ENCODE results near the gene CAPZB.

The CAPZB gene

DNA sequence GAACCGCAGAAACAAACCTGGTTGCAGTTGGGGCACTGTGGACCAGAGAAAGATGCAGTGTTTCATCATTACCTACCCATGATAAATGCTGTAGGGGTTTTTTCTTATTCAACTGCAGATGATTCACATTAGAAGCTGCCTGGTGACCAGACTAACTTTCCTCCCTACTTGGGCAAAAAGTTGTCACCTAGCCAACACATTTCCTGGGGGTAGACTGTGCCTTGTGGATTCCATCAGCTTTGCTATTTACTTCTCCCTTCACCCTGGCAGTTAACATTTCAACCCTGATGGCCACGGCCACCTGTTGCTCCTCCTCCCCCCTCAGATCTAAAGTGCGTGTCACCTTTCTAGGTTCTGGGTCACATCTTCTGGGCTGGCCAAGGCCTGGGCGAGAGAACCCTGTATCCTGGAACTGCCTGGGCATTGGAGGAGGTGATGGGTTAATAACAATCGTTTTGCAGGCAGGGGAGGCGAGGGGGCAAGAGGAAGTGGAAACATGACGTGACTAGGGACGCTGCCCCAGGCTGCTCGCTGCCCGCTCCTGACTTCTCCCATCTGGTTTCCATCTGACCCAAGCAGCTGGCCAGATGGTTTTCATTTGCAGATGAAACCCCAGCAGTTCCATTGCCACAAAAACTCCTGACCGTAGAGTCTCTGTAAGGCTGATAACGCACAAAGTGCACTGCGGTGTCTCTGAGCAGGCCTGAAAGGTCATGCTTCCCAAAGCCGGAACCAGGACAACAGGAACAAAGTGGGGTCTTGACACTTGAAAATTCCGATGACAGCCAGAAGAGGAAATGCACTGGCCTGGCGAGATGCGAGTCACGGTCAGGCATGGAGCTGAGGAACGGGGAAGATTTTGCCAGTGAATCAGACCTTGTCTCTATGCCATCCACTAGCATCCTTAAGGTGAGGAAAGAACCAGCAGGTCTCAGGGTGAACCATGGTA, 36.6 kb downstream of the CAPZB start:
- DNase-seq = no peak
- TF ChIP-seq, protein P1, sequence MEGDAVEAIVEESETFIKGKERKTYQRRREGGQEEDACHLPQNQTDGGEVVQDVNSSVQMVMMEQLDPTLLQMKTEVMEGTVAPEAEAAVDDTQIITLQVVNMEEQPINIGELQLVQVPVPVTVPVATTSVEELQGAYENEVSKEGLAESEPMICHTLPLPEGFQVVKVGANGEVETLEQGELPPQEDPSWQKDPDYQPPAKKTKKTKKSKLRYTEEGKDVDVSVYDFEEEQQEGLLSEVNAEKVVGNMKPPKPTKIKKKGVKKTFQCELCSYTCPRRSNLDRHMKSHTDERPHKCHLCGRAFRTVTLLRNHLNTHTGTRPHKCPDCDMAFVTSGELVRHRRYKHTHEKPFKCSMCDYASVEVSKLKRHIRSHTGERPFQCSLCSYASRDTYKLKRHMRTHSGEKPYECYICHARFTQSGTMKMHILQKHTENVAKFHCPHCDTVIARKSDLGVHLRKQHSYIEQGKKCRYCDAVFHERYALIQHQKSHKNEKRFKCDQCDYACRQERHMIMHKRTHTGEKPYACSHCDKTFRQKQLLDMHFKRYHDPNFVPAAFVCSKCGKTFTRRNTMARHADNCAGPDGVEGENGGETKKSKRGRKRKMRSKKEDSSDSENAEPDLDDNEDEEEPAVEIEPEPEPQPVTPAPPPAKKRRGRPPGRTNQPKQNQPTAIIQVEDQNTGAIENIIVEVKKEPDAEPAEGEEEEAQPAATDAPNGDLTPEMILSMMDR (IDR thresholded peaks at IDR 0.05; ENCODE audit: low read depth, low read length) = no peak
- Histone ChIP-seq H3K27me3 (ENCODE audit: insufficient read depth, low read depth, severe bottlenecking) (no peaks in the 10 kb centered on the region), H3K27ac (no peak overlapping the region), H3K36me3 (peaks cover 3% of the 10 kb centered on the region; the same call in 1 of the 2 replicates), H3K4me3 (ENCODE audit: low read depth, low read length) (no peak overlapping the region), H3K9me3 (ENCODE audit: severe bottlenecking) (no peaks in the 10 kb centered on the region)

DNA sequence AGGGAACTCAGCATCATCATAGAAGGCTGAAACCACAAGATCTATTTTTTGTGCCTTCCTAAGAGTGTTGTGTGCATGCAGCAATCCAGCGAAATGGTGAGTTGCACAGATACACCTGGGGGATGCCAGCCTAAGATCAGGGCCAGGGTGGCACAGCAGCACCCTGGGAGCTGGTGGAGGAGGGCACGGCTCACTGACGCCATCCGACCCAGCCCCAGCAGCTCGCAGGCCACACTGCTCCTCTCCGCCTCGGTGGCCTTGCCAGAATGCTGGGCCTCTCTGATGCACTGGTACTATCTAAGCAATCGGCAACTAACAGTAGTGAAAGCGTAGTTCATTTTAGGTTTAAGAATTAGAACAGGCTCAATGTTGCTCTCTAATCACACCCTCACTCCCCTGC, 37.8 kb downstream of the CAPZB start:
- Histone ChIP-seq H3K27me3 (ENCODE audit: insufficient read depth, low read depth, severe bottlenecking) (no peaks in the 10 kb centered on the region), H3K4me3 (ENCODE audit: low read depth, low read length) (no peak overlapping the region), H3K36me3 (peaks cover 3% of the 10 kb centered on the region; the same call in 1 of the 2 replicates), H3K9me3 (ENCODE audit: severe bottlenecking) (no peaks in the 10 kb centered on the region), H3K27ac (no peak overlapping the region)
- DNase-seq = no peak
- TF ChIP-seq, protein P1 (IDR thresholded peaks at IDR 0.05; ENCODE audit: low read depth, low read length) = no peak

DNA sequence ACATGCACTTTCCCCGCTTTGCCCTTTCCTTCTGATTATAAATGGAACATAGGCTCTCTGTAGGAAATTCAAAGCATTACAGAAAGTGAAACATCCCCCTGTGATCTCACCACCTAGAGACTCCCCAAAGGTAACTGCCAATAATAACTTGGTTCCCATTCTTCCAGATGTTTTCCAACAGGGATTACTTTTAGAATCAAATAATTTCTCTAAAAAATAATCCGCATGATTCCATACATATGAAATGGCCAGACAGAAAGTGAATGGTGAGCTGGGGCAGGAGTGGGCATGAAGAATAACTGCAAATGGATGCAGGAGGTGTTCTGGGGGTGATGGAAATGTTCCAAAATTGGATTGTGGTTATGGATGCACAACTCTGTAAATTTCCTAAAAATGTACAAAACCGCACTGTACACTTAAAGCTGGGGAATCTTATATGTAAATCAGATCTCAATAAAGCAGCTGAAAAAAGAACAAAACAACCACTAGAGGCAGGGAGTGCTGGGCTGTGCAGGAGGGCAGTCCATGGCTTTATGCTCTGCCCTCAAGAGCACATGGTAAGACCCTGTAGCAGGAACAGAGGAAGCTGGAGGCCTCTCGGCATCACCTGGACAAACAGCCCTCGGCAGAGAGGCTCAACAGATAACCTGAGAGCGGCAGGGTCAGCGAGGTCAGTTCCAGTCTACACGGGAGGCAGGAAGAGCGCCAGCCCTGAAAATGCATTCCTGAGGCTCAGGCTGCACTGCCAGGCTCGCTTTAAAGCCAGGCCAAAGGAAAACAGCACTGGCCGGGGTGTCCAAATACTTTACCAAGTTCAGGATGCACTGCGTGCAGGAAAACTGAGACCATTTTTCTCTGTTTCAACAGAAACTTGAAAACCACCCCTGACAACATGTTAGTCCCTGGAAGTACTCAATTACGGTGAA, 39.7 kb downstream of the CAPZB start:
- Histone ChIP-seq H3K27ac (no peak overlapping the region), H3K27me3 (ENCODE audit: insufficient read depth, low read depth, severe bottlenecking) (no peaks in the 10 kb centered on the region), H3K9me3 (ENCODE audit: severe bottlenecking) (no peaks in the 10 kb centered on the region), H3K36me3 (peaks cover 3% of the 10 kb centered on the region; the same call in 1 of the 2 replicates), H3K4me3 (ENCODE audit: low read depth, low read length) (no peak overlapping the region)
- DNase-seq = no peak
- TF ChIP-seq, protein P1 (IDR thresholded peaks at IDR 0.05; ENCODE audit: low read depth, low read length) = peak; percentile 23

DNA sequence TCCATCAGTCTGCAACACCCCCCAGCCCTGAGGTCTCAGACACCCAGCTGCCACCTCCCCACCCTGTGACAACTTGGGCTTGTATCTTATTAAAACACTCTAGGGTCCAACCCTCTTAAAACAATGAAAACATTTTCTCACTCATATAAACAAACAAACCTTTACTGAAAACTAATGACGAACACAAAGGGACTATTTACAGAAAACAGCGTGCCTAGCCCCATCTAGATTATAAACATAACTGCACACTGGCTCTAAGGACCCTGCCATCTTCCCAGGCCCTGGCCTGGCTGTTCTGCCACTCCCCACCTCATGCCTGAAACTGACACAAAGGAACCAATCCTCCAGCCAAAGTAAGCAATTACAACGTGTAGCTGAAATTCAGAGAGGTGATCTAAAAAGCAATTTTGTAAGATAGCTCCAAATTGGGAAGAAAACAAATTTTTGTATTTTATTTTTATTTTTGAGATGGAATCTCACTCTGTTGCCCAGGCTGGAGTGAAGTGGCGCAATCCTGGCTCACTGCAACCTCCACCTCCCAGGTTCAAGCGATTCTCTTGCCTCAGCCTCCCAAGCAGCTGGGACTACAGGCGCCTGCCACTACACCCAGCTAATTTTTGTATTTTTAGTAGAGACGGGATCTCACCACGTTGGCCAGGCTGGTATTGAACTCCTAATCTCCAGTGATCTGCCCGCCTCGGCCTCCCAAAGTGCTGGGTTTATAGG, 40.9 kb downstream of the CAPZB start:
- Histone ChIP-seq H3K36me3 (peaks cover 3% of the 10 kb centered on the region; the same call in 1 of the 2 replicates), H3K27ac (no peak overlapping the region), H3K4me3 (ENCODE audit: low read depth, low read length) (no peak overlapping the region), H3K9me3 (ENCODE audit: severe bottlenecking) (no peaks in the 10 kb centered on the region), H3K27me3 (ENCODE audit: insufficient read depth, low read depth, severe bottlenecking) (no peaks in the 10 kb centered on the region)
- TF ChIP-seq, protein P1 (IDR thresholded peaks at IDR 0.05; ENCODE audit: low read depth, low read length) = no peak
- DNase-seq = no peak

DNA sequence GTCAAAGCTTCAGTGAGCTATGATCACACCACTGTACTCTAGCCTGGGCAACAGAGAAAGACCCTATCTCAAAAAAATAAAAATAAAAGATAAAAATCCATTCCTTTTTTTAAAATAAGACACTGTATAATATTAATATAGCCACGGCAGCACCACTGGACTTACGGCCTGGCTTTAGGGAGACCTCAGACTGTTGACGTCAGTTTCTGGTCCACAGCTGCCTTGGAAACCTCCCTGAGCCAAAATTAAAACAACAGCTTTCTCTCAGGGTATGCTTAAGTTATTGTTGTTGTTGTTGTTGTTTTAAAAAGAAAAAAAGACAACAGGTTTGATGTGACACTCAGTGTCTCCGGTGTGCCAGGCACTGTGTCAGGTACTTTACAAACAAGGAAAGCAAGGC, 42.0 kb downstream of the CAPZB start:
- Histone ChIP-seq H3K9me3 (ENCODE audit: severe bottlenecking) (no peaks in the 10 kb centered on the region), H3K36me3 (no peaks in the 10 kb centered on the region), H3K27ac (no peak overlapping the region), H3K27me3 (ENCODE audit: insufficient read depth, low read depth, severe bottlenecking) (no peaks in the 10 kb centered on the region), H3K4me3 (ENCODE audit: low read depth, low read length) (no peak overlapping the region)
- no peak for DNase-seq
- TF ChIP-seq, protein P1 (IDR thresholded peaks at IDR 0.05; ENCODE audit: low read depth, low read length) = no peak

Measured in WERI-Rb-1 (cell line).